MM.1S (cell line): Measurements from ENCODE around the gene ZNF254.

Experiments
- DNase-seq: peaks from one replicate; pipeline ENCODE4 v3.0.0-alpha.2; 2015
- H2AFZ ChIP-seq: fragments of 300-600 bp; sonication (generic); 2 replicates; pipeline ENCODE4 v1.6.0; 2016; ENCODE audit warnings: antibody characterized with exemption, low read length
- H3F3A ChIP-seq: fragments of 300-600 bp; sonication (generic); 2 replicates; pipeline ENCODE4 v1.6.1; 2016; ENCODE audit warnings: mild to moderate bottlenecking, antibody characterized with exemption, low read length, moderate library complexity, mixed read lengths; ENCODE audit not compliant: insufficient read depth
- H3K27ac ChIP-seq: fragments of 300-600 bp; sonication (generic); 2 replicates; pipeline ENCODE4 v1.5.1; 2016; ENCODE audit warnings: mild to moderate bottlenecking, low read length
- H3K27me3 ChIP-seq: fragments of 300-600 bp; sonication (generic); replicated peaks from 2 replicates; pipeline ENCODE4 v1.6.0; 2016; ENCODE audit warnings: low read length; ENCODE audit not compliant: insufficient read depth
- H3K36me3 ChIP-seq: fragments of 300-600 bp; sonication (generic); replicated peaks from 2 replicates; pipeline ENCODE4 v1.6.1; 2016; ENCODE audit warnings: mild to moderate bottlenecking, low read length, mixed read lengths; ENCODE audit not compliant: insufficient read depth
- H3K4me1 ChIP-seq: fragments of 300-600 bp; sonication (generic); 2 replicates; pipeline ENCODE4 v1.6.1; 2016; ENCODE audit warnings: low read length, mixed read lengths
- H3K4me2 ChIP-seq: fragments of 300-600 bp; sonication (generic); 2 replicates; pipeline ENCODE4 v1.6.0; 2016; ENCODE audit warnings: low read depth, low read length
- H3K4me3 ChIP-seq: fragments of 300-600 bp; sonication (generic); 2 replicates; pipeline ENCODE4 v1.5.1; 2016; ENCODE audit warnings: low read length, mixed read lengths
- H3K79me2 ChIP-seq: fragments of 300-600 bp; sonication (generic); 2 replicates; pipeline ENCODE4 v1.6.1; 2016; ENCODE audit warnings: mixed run types, low read length, mixed read lengths
- H3K9ac ChIP-seq: fragments of 300-600 bp; sonication (generic); 2 replicates; pipeline ENCODE4 v1.6.1; 2016; ENCODE audit warnings: low read length, mixed read lengths
- H3K9me2 ChIP-seq: fragments of 300-600 bp; sonication (generic); replicated peaks from 2 replicates; pipeline ENCODE4 v1.6.1; 2016; ENCODE audit warnings: mild to moderate bottlenecking, low read length, mixed read lengths; ENCODE audit not compliant: insufficient read depth
- H3K9me3 ChIP-seq: fragments of 300-600 bp; sonication (generic); replicated peaks from 2 replicates; pipeline ENCODE4 v1.6.1; 2016; ENCODE audit warnings: mild to moderate bottlenecking, low read length, mixed read lengths; ENCODE audit not compliant: insufficient read depth
- H4K20me1 ChIP-seq: fragments of 300-600 bp; sonication (generic); 2 replicates; pipeline ENCODE4 v1.6.1; 2016; ENCODE audit warnings: mild to moderate bottlenecking, low read length, moderate library complexity, mixed read lengths; ENCODE audit not compliant: insufficient read depth
- EZH2 ChIP-seq: fragments of 300-600 bp; sonication (generic); optimal IDR thresholded peaks from 2 replicates; pipeline ENCODE3; 2017; ENCODE audit warnings: low read depth, mild to moderate bottlenecking, antibody characterized with exemption, low read length, mixed read lengths
- EZH2phosphoT487 ChIP-seq: fragments of 300-600 bp; sonication (generic); IDR thresholded peaks from 2 replicates; pipeline ENCODE4 v1.6.1; 2018; ENCODE audit warnings: antibody characterized with exemption, low read length
- TF ChIP-seq, protein P1 (sequence below): fragments of 300-600 bp; sonication (generic); IDR thresholded peaks from 2 replicates; pipeline ENCODE4 v1.5.1; 2016; ENCODE audit warnings: antibody characterized with exemption, low read length, mixed read lengths

Gene ZNF254

DNA sequence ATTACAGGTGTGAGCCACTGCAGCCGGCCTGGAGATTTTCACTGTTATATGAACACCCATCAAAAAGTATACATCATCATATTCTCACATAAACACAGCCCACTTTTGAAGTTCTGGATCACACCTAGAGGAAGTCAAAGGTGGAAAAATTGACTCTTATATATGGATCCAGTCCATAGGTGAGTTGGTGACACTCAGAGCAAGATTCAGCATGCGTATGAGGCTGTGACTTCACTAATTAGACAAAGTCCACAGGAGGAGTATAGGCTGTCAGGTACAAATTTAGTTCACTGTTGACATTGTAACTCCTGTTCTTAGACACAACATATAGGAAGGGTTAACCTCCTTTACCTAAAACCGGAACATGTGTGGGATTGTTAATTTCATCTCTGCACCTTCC, 31.4 kb upstream of the ZNF254 start:
- Histone ChIP-seq H3K9me3 (no peaks in the 10 kb centered on the region), H3K4me2 (no peak overlapping the region), H3K9ac (no peak overlapping the region), H4K20me1 (no peaks in the 10 kb centered on the region), H3F3A (no peaks in the 10 kb centered on the region), H3K4me1 (no peaks in the 10 kb centered on the region), H3K4me3 (no peak overlapping the region), H3K27me3 (no peaks in the 10 kb centered on the region), H2AFZ (no peak overlapping the region), H3K27ac (no peak overlapping the region), H3K9me2 (no peaks in the 10 kb centered on the region), H3K36me3 (no peaks in the 10 kb centered on the region), H3K79me2 (no peaks in the 10 kb centered on the region)
- no peak for DNase-seq
- TF ChIP-seq, protein P1, sequence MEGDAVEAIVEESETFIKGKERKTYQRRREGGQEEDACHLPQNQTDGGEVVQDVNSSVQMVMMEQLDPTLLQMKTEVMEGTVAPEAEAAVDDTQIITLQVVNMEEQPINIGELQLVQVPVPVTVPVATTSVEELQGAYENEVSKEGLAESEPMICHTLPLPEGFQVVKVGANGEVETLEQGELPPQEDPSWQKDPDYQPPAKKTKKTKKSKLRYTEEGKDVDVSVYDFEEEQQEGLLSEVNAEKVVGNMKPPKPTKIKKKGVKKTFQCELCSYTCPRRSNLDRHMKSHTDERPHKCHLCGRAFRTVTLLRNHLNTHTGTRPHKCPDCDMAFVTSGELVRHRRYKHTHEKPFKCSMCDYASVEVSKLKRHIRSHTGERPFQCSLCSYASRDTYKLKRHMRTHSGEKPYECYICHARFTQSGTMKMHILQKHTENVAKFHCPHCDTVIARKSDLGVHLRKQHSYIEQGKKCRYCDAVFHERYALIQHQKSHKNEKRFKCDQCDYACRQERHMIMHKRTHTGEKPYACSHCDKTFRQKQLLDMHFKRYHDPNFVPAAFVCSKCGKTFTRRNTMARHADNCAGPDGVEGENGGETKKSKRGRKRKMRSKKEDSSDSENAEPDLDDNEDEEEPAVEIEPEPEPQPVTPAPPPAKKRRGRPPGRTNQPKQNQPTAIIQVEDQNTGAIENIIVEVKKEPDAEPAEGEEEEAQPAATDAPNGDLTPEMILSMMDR, result no peak
- TF ChIP-seq EZH2phosphoT487 (no peak), EZH2 (no peak)

DNA sequence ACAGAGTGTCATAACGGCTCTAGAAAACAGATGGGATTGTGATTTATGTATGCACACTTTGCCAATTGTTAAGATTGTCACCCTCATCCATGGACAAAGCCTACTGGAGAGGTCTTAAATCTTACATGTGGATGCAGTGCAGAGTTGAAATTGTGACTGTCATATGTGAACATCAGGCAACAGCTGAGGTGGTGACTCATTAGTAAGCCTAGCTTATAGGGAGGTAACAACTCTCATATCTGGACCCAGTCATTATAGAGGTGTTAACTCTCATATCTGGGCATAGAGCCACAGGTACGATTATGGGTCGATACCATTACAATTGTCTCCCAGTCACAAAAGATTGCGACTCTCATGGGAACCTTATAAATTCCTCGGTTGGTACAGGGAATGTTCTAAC, 29.8 kb upstream of the ZNF254 start:
- no peak overlapping the region for H3K4me3 ChIP-seq
- no peaks in the 10 kb centered on the region for H3K27me3 ChIP-seq
- H3K79me2 ChIP-seq, result no peaks in the 10 kb centered on the region
- H2AFZ ChIP-seq, result no peak overlapping the region
- no peak overlapping the region for H3K27ac ChIP-seq
- DNase-seq, result no peak
- H3K4me2 ChIP-seq, result no peak overlapping the region
- no peaks in the 10 kb centered on the region for H3K9me2 ChIP-seq
- H3K9ac ChIP-seq, result no peak overlapping the region
- no peak for TF ChIP-seq EZH2
- no peak for TF ChIP-seq EZH2phosphoT487
- TF ChIP-seq, protein P1, result no peak
- H3F3A ChIP-seq, result no peaks in the 10 kb centered on the region
- no peaks in the 10 kb centered on the region for H3K4me1 ChIP-seq
- H4K20me1 ChIP-seq, result no peaks in the 10 kb centered on the region
- no peaks in the 10 kb centered on the region for H3K9me3 ChIP-seq
- no peaks in the 10 kb centered on the region for H3K36me3 ChIP-seq

DNA sequence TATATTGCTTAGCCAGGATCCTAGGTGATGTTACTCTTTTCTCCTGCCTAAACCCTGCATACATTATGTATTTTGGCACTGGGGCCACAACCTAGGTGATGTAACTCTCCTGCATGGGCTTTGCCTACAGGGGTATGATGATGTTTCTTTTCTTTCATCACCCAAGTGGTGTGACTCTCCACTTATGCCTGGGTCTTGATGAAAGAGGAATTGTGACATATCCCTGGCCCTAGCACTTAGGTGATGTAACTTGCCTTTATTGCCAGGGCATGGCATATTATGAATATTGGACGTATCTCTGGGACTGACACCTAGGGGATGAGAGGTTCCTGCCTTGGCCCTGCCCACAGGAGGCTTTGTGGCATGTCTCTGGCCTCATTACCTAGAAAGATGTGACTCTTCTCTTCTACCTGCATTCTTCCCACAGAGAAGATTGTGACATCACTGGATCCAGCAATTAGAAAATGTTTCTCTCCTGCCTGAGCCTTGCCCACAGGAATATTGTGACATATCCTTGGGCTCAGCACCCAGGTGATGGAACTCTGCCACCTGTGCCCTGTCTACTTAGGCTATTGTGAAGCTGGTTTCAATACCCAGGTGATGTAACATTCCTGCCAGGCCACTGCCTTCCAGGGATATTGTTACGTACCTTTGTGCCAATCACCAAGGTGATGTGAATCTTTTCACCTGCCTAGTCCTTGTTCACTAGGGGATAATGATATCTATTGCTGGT, 27.3 kb upstream of the ZNF254 start:
- Histone ChIP-seq H3K4me3 (no peak overlapping the region), H2AFZ (no peak overlapping the region), H3K27me3 (no peaks in the 10 kb centered on the region), H3K9me2 (no peaks in the 10 kb centered on the region), H4K20me1 (no peaks in the 10 kb centered on the region), H3K9me3 (no peaks in the 10 kb centered on the region), H3F3A (no peaks in the 10 kb centered on the region), H3K36me3 (no peaks in the 10 kb centered on the region), H3K4me2 (no peak overlapping the region), H3K4me1 (no peaks in the 10 kb centered on the region), H3K27ac (no peak overlapping the region), H3K9ac (no peak overlapping the region), H3K79me2 (no peaks in the 10 kb centered on the region)
- TF ChIP-seq EZH2phosphoT487 (no peak), EZH2 (no peak)
- TF ChIP-seq, protein P1, result no peak
- no peak for DNase-seq
